ENCODE results near the gene CFAP70. TPM values are rescaled to one million over a fixed set of nuclear protein-coding genes. Genes with fewer than 3 reads are reported as not detected.

The CFAP70 gene
- total RNA-seq, 4 donors from 2014 or later = 2.0 to 3.2 (median 3.0) TPM

DNA sequence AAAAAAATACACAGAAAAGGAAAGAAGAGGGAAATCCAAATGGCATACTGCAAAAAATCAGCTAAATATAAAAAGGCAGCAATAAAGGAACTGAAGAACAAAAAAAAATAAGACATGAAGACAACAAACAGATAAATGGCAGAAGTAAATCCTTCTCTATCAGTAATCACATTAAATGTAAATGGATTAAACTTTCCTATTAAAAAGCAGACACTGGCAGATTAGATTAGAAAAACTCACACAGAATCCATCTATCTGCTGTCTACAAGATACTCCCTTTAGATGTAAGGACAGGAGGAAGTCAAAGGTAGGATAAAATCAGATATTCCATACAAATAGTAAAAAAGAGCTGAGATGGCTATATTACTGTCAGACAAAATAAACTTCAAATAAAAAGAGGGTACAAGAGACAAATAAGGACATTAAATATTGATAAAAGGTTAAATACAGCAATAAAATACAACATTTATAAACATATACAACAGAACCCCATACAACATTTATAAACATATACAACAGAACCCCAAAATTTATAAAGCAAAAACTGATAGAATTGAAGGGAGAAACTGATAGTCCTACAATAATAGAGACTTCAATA lies 51.4 kb downstream of the CFAP70 start:
- ATAC-seq (ENCODE audit: low FRiP score) (no peak), DNase-seq (ENCODE audit: low spot score) (no peak)
- no peak for TF ChIP-seq CTCF (IDR thresholded peaks at IDR 0.05)

DNA sequence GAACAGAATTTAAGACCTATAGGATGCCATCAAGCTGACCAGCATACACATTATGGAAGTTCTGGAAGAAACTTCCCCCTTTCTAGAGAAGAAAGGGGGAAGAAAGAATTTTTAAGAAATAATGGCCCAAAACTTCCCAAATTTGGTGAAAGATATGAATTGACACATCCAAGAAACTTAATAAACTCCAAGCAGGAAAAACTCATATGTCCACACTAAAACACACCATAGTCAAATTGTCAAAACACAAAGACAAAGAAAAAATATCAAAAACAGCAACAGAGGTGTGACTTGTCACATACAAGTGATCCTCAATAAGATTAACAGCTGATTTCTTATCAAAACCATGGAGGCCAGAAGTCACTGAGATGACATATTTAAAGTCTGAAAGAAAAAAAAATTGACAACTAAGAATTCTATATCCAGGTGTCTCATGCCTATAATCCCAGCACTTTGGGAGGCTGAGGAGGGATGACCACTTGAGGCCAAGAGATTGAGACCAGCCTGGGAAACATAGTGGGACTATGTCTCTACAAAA lies 52.4 kb downstream of the CFAP70 start:
- DNase-seq (ENCODE audit: low spot score) = no peak
- no peak for TF ChIP-seq CTCF (IDR thresholded peaks at IDR 0.05)
- no peak for ATAC-seq (ENCODE audit: low FRiP score)

DNA sequence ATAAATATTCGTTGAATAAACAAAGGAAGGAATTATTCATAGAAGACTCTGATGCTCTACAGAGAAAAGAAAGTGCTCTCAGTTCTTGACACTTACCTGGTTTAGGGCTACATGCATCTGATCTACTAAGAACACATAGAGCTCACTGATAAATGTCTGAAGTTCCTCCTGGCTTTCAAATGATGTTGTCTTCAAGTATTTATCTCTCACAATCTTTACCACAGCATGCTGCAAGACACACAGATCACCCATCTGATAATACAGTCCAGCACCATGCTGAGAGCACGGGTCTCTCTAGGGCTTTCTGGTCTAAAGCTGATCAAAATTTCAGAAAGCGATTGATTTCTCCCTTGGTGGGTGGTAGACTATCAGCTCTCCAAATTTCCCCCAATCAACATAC lies 61.7 kb downstream of the CFAP70 start:
- no peak for ATAC-seq (ENCODE audit: low FRiP score)
- no peak for TF ChIP-seq CTCF (IDR thresholded peaks at IDR 0.05)
- no peak for DNase-seq (ENCODE audit: low spot score)

DNA sequence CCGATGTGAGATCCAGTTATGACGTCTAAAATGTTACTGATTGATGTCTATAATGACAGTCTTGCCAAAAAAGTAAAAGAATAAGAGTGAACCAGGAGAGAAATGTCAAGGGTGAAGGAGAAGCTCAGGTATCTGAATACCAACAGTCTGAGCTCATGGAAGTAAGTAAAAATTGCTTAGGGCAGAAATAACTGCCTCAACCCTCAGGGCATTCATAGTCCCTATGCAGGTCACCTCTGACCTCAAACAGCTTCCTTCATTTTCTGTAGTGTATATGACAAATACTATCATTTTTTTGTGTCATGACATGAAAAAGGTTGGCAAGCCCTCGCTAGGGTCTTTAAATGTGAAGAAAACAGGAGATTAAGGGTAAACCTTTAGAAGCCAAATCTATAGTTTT lies 65.2 kb downstream of the CFAP70 start:
- ATAC-seq (ENCODE audit: low FRiP score) (no peak), DNase-seq (ENCODE audit: low spot score) (no peak)
- TF ChIP-seq CTCF (IDR thresholded peaks at IDR 0.05) = no peak

GRCh38 chr10:73289958-73290357 lies 68.7 kb downstream of the CFAP70 start:
- ATAC-seq (ENCODE audit: low FRiP score) = no peak
- TF ChIP-seq CTCF (IDR thresholded peaks at IDR 0.05) = no peak
- DNase-seq (ENCODE audit: low spot score) = no peak

- ATAC-seq (ENCODE audit: low FRiP score) (no peak), DNase-seq (ENCODE audit: low spot score) (no peak)
- no peak for TF ChIP-seq CTCF (IDR thresholded peaks at IDR 0.05)
These were observed 71.2 kb downstream of the CFAP70 start for GRCh38 chr10:73287441-73287840.

DNA sequence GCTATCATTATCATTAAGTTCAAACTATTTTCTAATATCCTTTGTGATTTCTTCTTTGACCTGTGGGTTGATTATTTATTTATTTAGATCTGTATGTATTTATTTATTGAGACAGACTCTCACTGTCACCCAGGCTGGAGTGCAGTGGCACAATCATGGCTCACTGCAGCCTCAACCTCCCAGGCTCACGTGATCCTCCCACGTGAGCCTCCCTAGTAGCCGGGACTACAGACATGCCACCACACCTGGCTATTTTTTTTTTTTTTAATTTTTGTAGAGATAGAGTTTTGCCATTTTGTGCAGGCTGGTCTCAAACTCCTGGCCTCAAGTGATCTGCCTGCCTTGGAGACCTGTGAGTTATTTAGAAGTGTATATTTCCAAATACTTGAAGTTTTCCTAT lies 77.6 kb downstream of the CFAP70 start:
- no peak for DNase-seq (ENCODE audit: low spot score)
- ATAC-seq (ENCODE audit: low FRiP score) = no peak
- TF ChIP-seq CTCF (IDR thresholded peaks at IDR 0.05) = no peak

Measured in omental fat pad (tissue), 4 donors.